CD14-positive monocyte (primary cell): ENCODE measurements around the gene PKP4. TPM values are rescaled to one million over a fixed set of nuclear protein-coding genes. Genes with fewer than 3 reads are reported as not detected.

Source experiments
- DNase-seq, 3 donors: peaks; one replicate each; pipeline ENCODE4 v3.0.0-alpha.2; 2011 to 2022
- H2AFZ ChIP-seq: 2 replicates; pipeline ENCODE4 v1.6.0; 2012; ENCODE audit warnings: mild to moderate bottlenecking, low read depth, low read length, inconsistent platforms; ENCODE audit not compliant: insufficient read depth, poor library complexity, severe bottlenecking
- H3K27ac ChIP-seq, 2 donors: 1 replicate in 1 of 2; 2 replicates in 1 of 2; pipeline ENCODE4 v1.5.1; 2012 to 2013; ENCODE audit warnings: low read length in 2 of 2, control low read depth in 1 of 2, inconsistent platforms in 1 of 2, low read depth in 1 of 2, mild to moderate bottlenecking in 1 of 2
- H3K27me3 ChIP-seq, 2 donors: one replicate each; pipeline versions ENCODE4 v1.6.0 to v1.6.1; 2011 to 2013; ENCODE audit warnings: low read length in 2 of 2; ENCODE audit not compliant: control insufficient read depth in 2 of 2, insufficient read depth in 2 of 2
- H3K36me3 ChIP-seq, 2 donors: replicated peaks in 1 of 2; 1 replicate in 1 of 2; 2 replicates in 1 of 2; pipeline versions ENCODE4 v1.5.1 to v1.6.1; 2012 to 2013; ENCODE audit warnings: low read length in 2 of 2, control low read depth in 1 of 2, inconsistent platforms in 1 of 2, mild to moderate bottlenecking in 1 of 2; ENCODE audit not compliant: insufficient read depth in 2 of 2, control insufficient read depth in 1 of 2
- H3K4me1 ChIP-seq, 2 donors: 1 replicate in 1 of 2; 2 replicates in 1 of 2; pipeline versions ENCODE4 v1.5.1 to v1.6.1; 2012 to 2013; ENCODE audit warnings: low read length in 2 of 2, control low read depth in 1 of 2, inconsistent platforms in 1 of 2, mild to moderate bottlenecking in 1 of 2, moderate library complexity in 1 of 2; ENCODE audit not compliant: insufficient read depth in 2 of 2, control insufficient read depth in 1 of 2
- H3K4me2 ChIP-seq: replicated peaks from 2 replicates; pipeline ENCODE3; 2012; ENCODE audit warnings: low read length, moderate library complexity, mild to moderate bottlenecking; ENCODE audit not compliant: poor library complexity, severe bottlenecking; ENCODE audit errors: extremely low read depth
- H3K4me3 ChIP-seq, 3 experiments: fragments of 200-600 bp in 1 of 3; sonication (generic) in 1 of 3; replicated peaks in 1 of 3; 1 replicate in 2 of 3; 2 replicates in 1 of 3; pipeline ENCODE4 v1.5.1; 2011 to 2013; ENCODE audit warnings: low read length in 3 of 3, mild to moderate bottlenecking in 3 of 3, control low read depth in 2 of 3, low read depth in 2 of 3, inconsistent platforms in 1 of 3, moderate library complexity in 1 of 3
- H3K79me2 ChIP-seq: 2 replicates; pipeline ENCODE4 v1.6.0; 2012; ENCODE audit warnings: mild to moderate bottlenecking, control low read depth, inconsistent platforms, low read length, moderate library complexity; ENCODE audit not compliant: insufficient read depth
- H3K9ac ChIP-seq: 2 replicates; pipeline ENCODE4 v1.6.0; 2017; ENCODE audit warnings: low read length, mild to moderate bottlenecking; ENCODE audit not compliant: insufficient read depth, poor library complexity, severe bottlenecking
- H3K9me3 ChIP-seq, 2 donors: replicated peaks in 1 of 2; 1 replicate in 1 of 2; 2 replicates in 1 of 2; pipeline versions ENCODE4 v1.5.1 to v1.6.1; 2012 to 2013; ENCODE audit warnings: low read length in 2 of 2, control low read depth in 1 of 2; ENCODE audit not compliant: control insufficient read depth in 1 of 2, insufficient read depth in 1 of 2
- H4K20me1 ChIP-seq: 2 replicates; pipeline ENCODE4 v1.6.0; 2012; ENCODE audit warnings: mild to moderate bottlenecking, low read length, control low read depth, moderate library complexity; ENCODE audit not compliant: insufficient read depth
- H3K27ac Mint-ChIP-seq, 7 donors: one replicate each; pipeline ENCODE4 v1.8.0; 2020; ENCODE audit warnings: mild to moderate bottlenecking in 7 of 7, mixed read lengths in 7 of 7, moderate library complexity in 6 of 7, inconsistent platforms in 2 of 7
- H3K27me3 Mint-ChIP-seq, 3 donors: one replicate each; pipeline ENCODE4 v1.8.0; 2021 to 2022; ENCODE audit warnings: low read depth in 3 of 3, mild to moderate bottlenecking in 3 of 3, mixed read lengths in 3 of 3, moderate library complexity in 3 of 3, inconsistent platforms in 1 of 3
- H3K36me3 Mint-ChIP-seq, 2 donors: one replicate each; pipeline ENCODE4 v1.8.0; 2020; ENCODE audit warnings: mixed read lengths in 2 of 2, inconsistent platforms in 1 of 2, mild to moderate bottlenecking in 1 of 2
- H3K4me1 Mint-ChIP-seq: one replicate; pipeline ENCODE4 v1.8.0; 2020; ENCODE audit warnings: mild to moderate bottlenecking, mixed read lengths
- H3K4me3 Mint-ChIP-seq, 2 donors: one replicate each; pipeline ENCODE4 v1.8.0; 2020; ENCODE audit warnings: mild to moderate bottlenecking in 2 of 2, mixed read lengths in 2 of 2, moderate library complexity in 1 of 2
- H3K9me3 Mint-ChIP-seq, 7 donors: one replicate each; pipeline ENCODE4 v1.8.0; 2020 to 2022; ENCODE audit warnings: mixed read lengths in 7 of 7, mild to moderate bottlenecking in 6 of 7, moderate library complexity in 6 of 7, inconsistent platforms in 2 of 7
- WGBS: methylation state at CpG from one replicate; pipeline ENCODE4 v1.1.5; 2013; ENCODE audit warnings: missing lambda C conversion rate; ENCODE audit not compliant: insufficient coverage; 5-methylcytosine and 5-hydroxymethylcytosine counted together
- intact Hi-C, 2 donors: fragments of 100-400 bp; cut with micrococcal nuclease; formaldehyde crosslinking; loops; one replicate each; pipeline versions ENCODE4 v1.15.0 to v1.15.1; 2023
- polyA plus RNA-seq, 3 donors: library from polyadenylated mRNA; depleted of rRNA in 1 of 3; unstranded in 2 of 3; stranded (reverse) in 1 of 3; fragments of 300-500 nt in 2 of 3; fragments of >200 nt in 1 of 3; fragmentation: Illumina TruSeq in 2 of 3; gene quantifications; 1 replicate in 2 of 3; 2 replicates in 1 of 3; pipeline ENCODE4 v1.2.3, GENCODE V29; 2012 to 2021
- TF ChIP-seq, protein P1 (sequence below): fragments of 200-600 bp; IDR thresholded peaks from one replicate; pipeline ENCODE4 v1.8.0; 2022; ENCODE audit warnings: antibody characterized with exemption, mild to moderate bottlenecking

The PKP4 gene
- polyA plus RNA-seq, 3 donors, result 0.33 to 9.4 (median 0.73) TPM

DNA sequence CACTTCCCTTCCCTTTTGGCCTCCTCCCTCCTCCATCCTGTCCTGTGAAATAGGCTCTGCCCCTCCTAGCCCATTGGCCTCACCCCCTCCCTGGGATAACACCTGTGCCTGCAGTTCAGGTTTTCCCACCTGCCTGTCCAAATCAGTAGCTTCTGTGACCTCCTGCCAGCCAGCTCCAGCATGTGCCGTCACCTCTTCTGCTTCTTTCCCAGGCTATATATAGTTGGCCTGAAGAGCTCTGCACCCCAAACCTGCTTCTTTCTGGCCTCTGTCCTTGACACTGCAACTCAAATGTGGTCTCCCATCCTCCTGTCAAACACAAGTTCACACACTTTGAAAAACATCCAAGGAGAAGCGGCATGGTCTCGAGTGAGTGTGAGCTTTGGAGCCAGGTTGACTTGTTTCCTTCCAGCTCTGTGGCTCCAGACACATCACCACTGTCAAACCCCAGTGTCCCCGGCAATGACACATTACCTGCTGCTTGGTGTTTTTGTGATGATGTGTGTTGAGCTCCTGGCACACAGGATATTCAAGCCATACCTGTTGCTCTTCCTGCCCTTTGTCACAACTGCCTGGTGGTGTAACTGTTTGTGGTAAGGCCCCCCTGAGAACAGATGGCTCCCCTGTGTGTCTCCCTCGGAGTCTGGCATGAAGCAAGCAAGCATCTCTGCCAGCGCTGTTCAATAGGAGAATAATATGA lies 194.8 kb downstream of the PKP4 start:
- Histone ChIP-seq H2AFZ (no peak overlapping the region), H3K4me1 (no peaks in the 10 kb centered on the region), H3K79me2 (no peaks in the 10 kb centered on the region), H3K36me3 (peaks cover 0 to 18% of the 10 kb centered on the region in 2 donors), H3K9ac (no peak overlapping the region), H3K4me2 (no peak overlapping the region), H3K27me3 (no peaks in the 10 kb centered on the region), H3K4me3 (no peak overlapping the region), H3K27ac (no peak overlapping the region), H3K9me3 (no peaks in the 10 kb centered on the region), H4K20me1 (no peaks in the 10 kb centered on the region)
- 89% methylated on average over 3 of the region's 6 CpGs for WGBS
- peaks cover 5 to 14% of the 10 kb centered on the region in 2 donors for H3K36me3 Mint-ChIP-seq
- H3K9me3 Mint-ChIP-seq, result no peaks in the 10 kb centered on the region
- DNase-seq, result no peak
- H3K27me3 Mint-ChIP-seq, result peaks cover 0 to 2% (median 1%) of the 10 kb centered on the region in 3 donors
- intact Hi-C loops, result no loop called here
- no peak overlapping the region for H3K4me3 Mint-ChIP-seq
- H3K27ac Mint-ChIP-seq, result peak overlapping the region in 3 of 7 donors; percentile 9 to 62 (median 46)
- TF ChIP-seq, protein P1, sequence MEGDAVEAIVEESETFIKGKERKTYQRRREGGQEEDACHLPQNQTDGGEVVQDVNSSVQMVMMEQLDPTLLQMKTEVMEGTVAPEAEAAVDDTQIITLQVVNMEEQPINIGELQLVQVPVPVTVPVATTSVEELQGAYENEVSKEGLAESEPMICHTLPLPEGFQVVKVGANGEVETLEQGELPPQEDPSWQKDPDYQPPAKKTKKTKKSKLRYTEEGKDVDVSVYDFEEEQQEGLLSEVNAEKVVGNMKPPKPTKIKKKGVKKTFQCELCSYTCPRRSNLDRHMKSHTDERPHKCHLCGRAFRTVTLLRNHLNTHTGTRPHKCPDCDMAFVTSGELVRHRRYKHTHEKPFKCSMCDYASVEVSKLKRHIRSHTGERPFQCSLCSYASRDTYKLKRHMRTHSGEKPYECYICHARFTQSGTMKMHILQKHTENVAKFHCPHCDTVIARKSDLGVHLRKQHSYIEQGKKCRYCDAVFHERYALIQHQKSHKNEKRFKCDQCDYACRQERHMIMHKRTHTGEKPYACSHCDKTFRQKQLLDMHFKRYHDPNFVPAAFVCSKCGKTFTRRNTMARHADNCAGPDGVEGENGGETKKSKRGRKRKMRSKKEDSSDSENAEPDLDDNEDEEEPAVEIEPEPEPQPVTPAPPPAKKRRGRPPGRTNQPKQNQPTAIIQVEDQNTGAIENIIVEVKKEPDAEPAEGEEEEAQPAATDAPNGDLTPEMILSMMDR, result no peak
- H3K4me1 Mint-ChIP-seq, result peaks cover 8% of the 10 kb centered on the region

DNA sequence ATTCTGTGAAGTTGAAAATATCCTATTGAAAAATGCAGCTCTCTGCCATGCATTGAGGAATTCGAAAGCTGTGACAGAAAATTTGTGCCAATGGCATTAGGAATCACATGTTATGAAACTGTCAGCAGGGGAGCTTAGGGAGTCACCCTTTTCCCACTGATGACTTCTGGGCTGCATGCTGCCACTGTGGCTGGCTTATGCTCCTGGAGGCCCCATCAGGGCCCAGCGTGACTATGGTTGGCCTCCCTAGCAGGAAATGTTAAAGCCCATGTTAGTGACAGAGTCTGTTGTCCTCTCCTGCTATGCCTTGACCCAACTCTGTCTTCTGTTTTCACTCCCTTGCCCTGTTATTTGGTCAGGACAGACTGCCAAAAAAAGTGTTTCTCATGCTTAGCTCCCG lies 198.9 kb downstream of the PKP4 start:
- peaks cover 0 to 33% of the 10 kb centered on the region in 2 donors for H3K36me3 ChIP-seq
- DNase-seq, result no peak
- no peak overlapping the region for H3K9ac ChIP-seq
- no peak overlapping the region for H3K4me2 ChIP-seq
- TF ChIP-seq, protein P1, result no peak
- 97% methylated on average over 2 of the region's 3 CpGs for WGBS
- H3K4me3 ChIP-seq, result no peak overlapping the region
- no peaks in the 10 kb centered on the region for H3K79me2 ChIP-seq
- H3K27me3 ChIP-seq, result no peaks in the 10 kb centered on the region
- H2AFZ ChIP-seq, result no peak overlapping the region
- H3K9me3 ChIP-seq, result no peaks in the 10 kb centered on the region
- Mint-ChIP-seq H3K27ac (no peak overlapping the region), H3K9me3 (no peaks in the 10 kb centered on the region), H3K4me1 (peaks cover 6% of the 10 kb centered on the region), H3K4me3 (no peak overlapping the region), H3K36me3 (peaks cover 8 to 13% of the 10 kb centered on the region in 2 donors), H3K27me3 (peaks cover 1 to 2% (median 1%) of the 10 kb centered on the region in 3 donors)
- H3K27ac ChIP-seq, result no peak overlapping the region
- no peaks in the 10 kb centered on the region for H3K4me1 ChIP-seq
- no peaks in the 10 kb centered on the region for H4K20me1 ChIP-seq
- intact Hi-C loops, result no loop called here
